Sigmoid colon (tissue), 7 donors: ENCODE measurements around the gene TMEM11. TPM values are rescaled to one million over a fixed set of nuclear protein-coding genes. Genes with fewer than 3 reads are reported as not detected.

Experiments used
- DNase-seq: peaks from one replicate; pipeline ENCODE4 v3.0.0-alpha.2; 2019
- H3K27ac ChIP-seq, 4 donors: fragments of 200-600 bp; sonication (generic); one replicate each; pipeline ENCODE4 v1.5.1; 2016 to 2019; ENCODE audit warnings: mild to moderate bottlenecking in 1 of 4
- H3K27me3 ChIP-seq, 3 donors: fragments of 200-600 bp; sonication (generic); one replicate each; pipeline ENCODE4 v1.5.1; 2019; ENCODE audit warnings: mild to moderate bottlenecking in 1 of 3
- H3K36me3 ChIP-seq, 4 donors: fragments of 200-600 bp; sonication (generic); one replicate each; pipeline ENCODE4 v1.5.1; 2016 to 2019
- H3K4me1 ChIP-seq, 4 donors: fragments of 200-600 bp; sonication (generic); one replicate each; pipeline ENCODE4 v1.5.1; 2017 to 2019
- H3K4me3 ChIP-seq, 4 donors: fragments of 200-600 bp; sonication (generic); one replicate each; pipeline ENCODE4 v1.5.1; 2017 to 2019; ENCODE audit warnings: mild to moderate bottlenecking in 2 of 4, moderate library complexity in 1 of 4
- H3K9me3 ChIP-seq, 4 donors: fragments of 200-600 bp in 3 of 4; sonication (generic) in 3 of 4; one replicate each; pipeline versions ENCODE4 v1.5.1 to v1.6.1; 2013 to 2019
- EP300 ChIP-seq, 4 donors: sonication (generic); formaldehyde crosslinking; IDR thresholded peaks; one replicate each; pipeline ENCODE4 v1.6.1; 2017; ENCODE audit warnings: antibody characterized with exemption in 4 of 4
- POLR2A ChIP-seq, 2 donors: fragments of 450-650 bp; IDR thresholded peaks; one replicate each; pipeline ENCODE4 v1.6.1; 2016; ENCODE audit warnings: antibody characterized with exemption in 2 of 2, mild to moderate bottlenecking in 2 of 2, moderate library complexity in 2 of 2
- POLR2AphosphoS5 ChIP-seq, 4 donors: sonication (generic); formaldehyde crosslinking; IDR thresholded peaks; one replicate each; pipeline ENCODE4 v1.6.1; 2017; ENCODE audit warnings: antibody characterized with exemption in 4 of 4
- WGBS, 2 donors: extraction: QIAGEN DNeasy Blood & Tissue Kit; methylation state at CpG; one replicate each; pipeline ENCODE4 v1.1.7; 2013; 5-methylcytosine and 5-hydroxymethylcytosine counted together
- intact Hi-C: fragments of 100-400 bp; cut with DNase I; formaldehyde crosslinking; loops from one replicate; pipeline ENCODE4 v1.15.1; 2023
- polyA plus RNA-seq, 3 donors: library from polyadenylated mRNA; stranded (reverse); fragments of 200-250 nt; gene quantifications; one replicate each; pipeline ENCODE4 v1.2.3, GENCODE V29; 2013
- total RNA-seq, 4 donors: library from RNA; depleted of rRNA; stranded (reverse); fragments of >200 nt; gene quantifications; one replicate each; pipeline ENCODE4 v1.1.0, GENCODE V29; 2016
- TF ChIP-seq, protein P1 (sequence below), 4 experiments: fragments of 450-650 bp in 3 of 4; fragments of 200-600 bp in 1 of 4; IDR thresholded peaks; one replicate each; pipeline ENCODE4 v1.5.1; 2016 to 2019; ENCODE audit warnings: antibody characterized with exemption in 4 of 4, mild to moderate bottlenecking in 3 of 4, moderate library complexity in 2 of 4
- donor health status: healthy with polysubstance abuse.
- donor health status: Bipolar disorder and iron deficiency.
- donor health status: healthy.

The TMEM11 gene
- total and polyA plus RNA-seq, 7 donors = 14.5 to 51.6 (median 27.8) TPM

GRCh38 chr17:21248500-21248899 is 34.5 kb upstream of the TMEM11 start:
- H3K4me1 ChIP-seq = peaks cover 0 to 38% (median 29%) of the 10 kb centered on the region in 4 donors
- peaks cover 0 to under 1% (median 0%) of the 10 kb centered on the region in 4 donors for H3K36me3 ChIP-seq
- no peaks in the 10 kb centered on the region for H3K9me3 ChIP-seq
- no peak overlapping the region for H3K4me3 ChIP-seq
- H3K27ac ChIP-seq = no peak overlapping the region
- no peaks in the 10 kb centered on the region for H3K27me3 ChIP-seq
- no peak for TF ChIP-seq EP300 (IDR thresholded peaks at IDR 0.05)
- no peak for TF ChIP-seq POLR2A (IDR thresholded peaks at IDR 0.05)
- no peak for TF ChIP-seq POLR2AphosphoS5 (IDR thresholded peaks at IDR 0.05)
- TF ChIP-seq, protein P1, sequence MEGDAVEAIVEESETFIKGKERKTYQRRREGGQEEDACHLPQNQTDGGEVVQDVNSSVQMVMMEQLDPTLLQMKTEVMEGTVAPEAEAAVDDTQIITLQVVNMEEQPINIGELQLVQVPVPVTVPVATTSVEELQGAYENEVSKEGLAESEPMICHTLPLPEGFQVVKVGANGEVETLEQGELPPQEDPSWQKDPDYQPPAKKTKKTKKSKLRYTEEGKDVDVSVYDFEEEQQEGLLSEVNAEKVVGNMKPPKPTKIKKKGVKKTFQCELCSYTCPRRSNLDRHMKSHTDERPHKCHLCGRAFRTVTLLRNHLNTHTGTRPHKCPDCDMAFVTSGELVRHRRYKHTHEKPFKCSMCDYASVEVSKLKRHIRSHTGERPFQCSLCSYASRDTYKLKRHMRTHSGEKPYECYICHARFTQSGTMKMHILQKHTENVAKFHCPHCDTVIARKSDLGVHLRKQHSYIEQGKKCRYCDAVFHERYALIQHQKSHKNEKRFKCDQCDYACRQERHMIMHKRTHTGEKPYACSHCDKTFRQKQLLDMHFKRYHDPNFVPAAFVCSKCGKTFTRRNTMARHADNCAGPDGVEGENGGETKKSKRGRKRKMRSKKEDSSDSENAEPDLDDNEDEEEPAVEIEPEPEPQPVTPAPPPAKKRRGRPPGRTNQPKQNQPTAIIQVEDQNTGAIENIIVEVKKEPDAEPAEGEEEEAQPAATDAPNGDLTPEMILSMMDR (IDR thresholded peaks at IDR 0.05) = no peak
- intact Hi-C loops = no loop called here
- WGBS, 2 donors = 86 to 91% methylated on average over 4 of the region's 4 CpGs
- DNase-seq = no peak

DNA sequence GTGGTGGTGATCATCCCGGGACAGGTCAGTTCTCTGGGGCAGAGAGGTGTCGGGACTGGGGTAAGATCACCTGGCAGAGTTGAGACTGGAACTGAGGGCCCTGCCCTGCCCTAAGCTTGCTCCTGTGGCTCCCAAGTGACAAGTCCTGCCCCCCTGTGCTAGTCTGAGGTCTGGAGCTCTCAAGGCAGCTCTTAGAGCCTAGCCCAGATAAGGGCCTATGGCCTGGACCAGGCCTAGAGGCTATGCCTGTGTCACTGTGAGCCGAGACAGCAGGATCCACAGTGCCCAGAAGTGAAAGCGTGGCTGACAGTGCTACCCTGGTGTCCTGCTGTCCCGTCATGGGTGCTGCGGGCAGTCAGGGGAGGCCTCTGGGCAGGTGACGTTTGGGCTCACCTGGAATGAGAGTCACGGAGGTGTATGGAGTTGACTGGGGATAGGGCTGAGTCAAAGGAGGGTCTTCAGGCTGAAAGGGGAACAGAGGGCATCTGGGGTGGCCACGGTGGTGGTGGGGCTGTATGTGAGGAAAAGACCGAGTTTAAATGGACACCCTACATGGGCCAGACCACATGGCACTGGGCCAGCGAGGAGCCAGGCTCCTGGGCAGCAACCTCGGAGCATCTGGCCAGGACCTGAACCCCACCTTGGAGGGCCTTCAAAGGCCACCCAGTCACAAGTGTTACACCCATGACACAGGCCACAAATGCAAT is 33.7 kb upstream of the TMEM11 start:
- Histone ChIP-seq H3K27me3 (no peaks in the 10 kb centered on the region), H3K4me3 (no peak overlapping the region), H3K36me3 (peaks cover 0 to 8% (median 0%) of the 10 kb centered on the region in 4 donors), H3K4me1 (peaks cover 0 to 37% (median 29%) of the 10 kb centered on the region in 4 donors), H3K27ac (no peak overlapping the region), H3K9me3 (no peaks in the 10 kb centered on the region)
- intact Hi-C loops = no loop called here
- no peak for DNase-seq
- TF ChIP-seq POLR2A (IDR thresholded peaks at IDR 0.05) (no peak), EP300 (IDR thresholded peaks at IDR 0.05) (no peak), POLR2AphosphoS5 (IDR thresholded peaks at IDR 0.05) (no peak)
- TF ChIP-seq, protein P1 (IDR thresholded peaks at IDR 0.05) = no peak
- WGBS, 2 donors = 82 to 89% methylated on average over 12 of the region's 12 CpGs

- Histone ChIP-seq H3K27me3 (no peaks in the 10 kb centered on the region), H3K4me3 (no peak overlapping the region), H3K9me3 (no peaks in the 10 kb centered on the region), H3K27ac (no peak overlapping the region), H3K4me1 (peaks cover 0 to 27% (median 21%) of the 10 kb centered on the region in 4 donors), H3K36me3 (peaks cover 0 to 10% (median 0%) of the 10 kb centered on the region in 4 donors)
- DNase-seq = no peak
- WGBS, 2 donors = 95% methylated on average over 4 of the region's 4 CpGs
- intact Hi-C loops = no loop called here
- TF ChIP-seq EP300 (IDR thresholded peaks at IDR 0.05) (no peak), POLR2AphosphoS5 (IDR thresholded peaks at IDR 0.05) (no peak), POLR2A (IDR thresholded peaks at IDR 0.05) (no peak)
- TF ChIP-seq, protein P1 (IDR thresholded peaks at IDR 0.05) = no peak
These were observed 32.7 kb upstream of the TMEM11 start for GRCh38 chr17:21246698-21247097.

GRCh38 chr17:21245639-21246084 is 31.7 kb upstream of the TMEM11 start:
- H3K36me3 ChIP-seq = peaks cover 0 to 10% (median 0%) of the 10 kb centered on the region in 4 donors
- no peak overlapping the region for H3K27ac ChIP-seq
- WGBS, 2 donors = 67 to 82% methylated on average over 9 of the region's 9 CpGs
- H3K4me1 ChIP-seq = peaks cover 0 to 17% (median 10%) of the 10 kb centered on the region in 4 donors
- no peaks in the 10 kb centered on the region for H3K27me3 ChIP-seq
- DNase-seq = no peak
- intact Hi-C loops = no loop called here
- TF ChIP-seq EP300 (IDR thresholded peaks at IDR 0.05) (no peak), POLR2A (IDR thresholded peaks at IDR 0.05) (no peak), POLR2AphosphoS5 (IDR thresholded peaks at IDR 0.05) (no peak)
- TF ChIP-seq, protein P1 (IDR thresholded peaks at IDR 0.05) = no peak
- H3K9me3 ChIP-seq = no peaks in the 10 kb centered on the region
- no peak overlapping the region for H3K4me3 ChIP-seq
